Astrocyte (in vitro differentiated cells and primary cell): Measurements from ENCODE around the gene PHF21B. TPM values are rescaled to one million over a fixed set of nuclear protein-coding genes. Genes with fewer than 3 reads are reported as not detected.

ENCODE experiments used
- DNase-seq: peaks from one replicate; pipeline ENCODE4 v3.0.0-alpha.2; 2010; ENCODE audit warnings: low read depth
- FAIRE-seq: peaks from 2 replicates; lab custom pipeline; 2011; peaks lifted over from hg19 to GRCh38; lab: Jason Lieb, UNC
- H2AFZ ChIP-seq: 2 replicates; pipeline ENCODE4 v1.6.0; 2012; ENCODE audit warnings: low read depth, low read length, inconsistent platforms
- H3K27ac ChIP-seq: 2 replicates; pipeline ENCODE4 v1.5.1; 2011; ENCODE audit warnings: low read depth, low read length, inconsistent platforms
- H3K27me3 ChIP-seq: 2 replicates; pipeline ENCODE4 v1.6.0; 2011; ENCODE audit warnings: low read length, inconsistent platforms; ENCODE audit not compliant: insufficient read depth
- H3K36me3 ChIP-seq: 2 replicates; pipeline ENCODE4 v1.5.1; 2011; ENCODE audit warnings: low read length, inconsistent platforms; ENCODE audit not compliant: insufficient read depth
- H3K4me1 ChIP-seq: 2 replicates; pipeline ENCODE4 v1.5.1; 2011; ENCODE audit warnings: low read length, inconsistent platforms; ENCODE audit not compliant: insufficient read depth
- H3K4me2 ChIP-seq: 2 replicates; pipeline ENCODE4 v1.6.0; 2012; ENCODE audit warnings: low read length, inconsistent platforms
- H3K4me3 ChIP-seq: 2 replicates; pipeline ENCODE4 v1.5.1; 2011; ENCODE audit warnings: low read depth, mild to moderate bottlenecking, low read length, inconsistent platforms; ENCODE audit not compliant: insufficient read depth
- H3K79me2 ChIP-seq: 2 replicates; pipeline ENCODE4 v1.6.0; 2012; ENCODE audit warnings: mild to moderate bottlenecking, low read length, inconsistent platforms; ENCODE audit not compliant: insufficient read depth
- H3K9ac ChIP-seq: 2 replicates; pipeline ENCODE4 v1.6.0; 2012; ENCODE audit warnings: mild to moderate bottlenecking, low read length, inconsistent platforms
- H3K9me3 ChIP-seq: 2 replicates; pipeline ENCODE4 v1.5.1; 2012; ENCODE audit warnings: low read depth, mild to moderate bottlenecking, low read length, inconsistent platforms; ENCODE audit not compliant: insufficient read depth
- H4K20me1 ChIP-seq: 2 replicates; pipeline ENCODE4 v1.6.0; 2012; ENCODE audit warnings: low read length, inconsistent platforms; ENCODE audit not compliant: insufficient read depth
- H3K27ac Mint-ChIP-seq: one replicate; pipeline ENCODE4 v1.8.0; 2021; ENCODE audit warnings: mild to moderate bottlenecking, mixed read lengths; ENCODE audit not compliant: unreplicated experiment
- H3K27me3 Mint-ChIP-seq: one replicate; pipeline ENCODE4 v1.8.0; 2021; ENCODE audit warnings: low read depth, mixed read lengths; ENCODE audit not compliant: unreplicated experiment
- H3K36me3 Mint-ChIP-seq: one replicate; pipeline ENCODE4 v1.8.0; 2021; ENCODE audit warnings: low read depth, mixed read lengths; ENCODE audit not compliant: unreplicated experiment
- H3K4me1 Mint-ChIP-seq: one replicate; pipeline ENCODE4 v1.8.0; 2021; ENCODE audit warnings: low read depth, mixed read lengths; ENCODE audit not compliant: unreplicated experiment
- H3K4me3 Mint-ChIP-seq: one replicate; pipeline ENCODE4 v1.8.0; 2021; ENCODE audit warnings: mild to moderate bottlenecking, moderate library complexity, mixed read lengths; ENCODE audit not compliant: unreplicated experiment
- H3K9me3 Mint-ChIP-seq: one replicate; pipeline ENCODE4 v1.8.0; 2021; ENCODE audit warnings: mild to moderate bottlenecking, mixed read lengths; ENCODE audit not compliant: unreplicated experiment
- CTCF ChIP-seq: IDR thresholded peaks from 2 replicates; pipeline ENCODE4 v1.5.1; 2011; ENCODE audit warnings: low read depth, mild to moderate bottlenecking, inconsistent platforms, low read length, moderate library complexity; ENCODE audit not compliant: insufficient read depth
- EZH2 ChIP-seq: IDR thresholded peaks from 2 replicates; pipeline ENCODE4 v1.6.1; 2012; ENCODE audit warnings: mild to moderate bottlenecking, low read length, inconsistent platforms; ENCODE audit not compliant: insufficient read depth
- total RNA-seq: library from RNA; stranded (reverse); gene quantifications from 2 replicates; pipeline ENCODE4 v1.2.1, GENCODE V29; 2021

PHF21B gene
- total RNA-seq, 1 donor from 2014 or later = 6.3 TPM

GRCh38 chr22:45019861-45020655, 10.3 kb upstream of the PHF21B start:
- H4K20me1 ChIP-seq = no peaks in the 10 kb centered on the region
- H2AFZ ChIP-seq = no peak overlapping the region
- H3K27me3 ChIP-seq = peaks cover 15% of the 10 kb centered on the region
- H3K27me3 Mint-ChIP-seq = peaks cover 49% of the 10 kb centered on the region
- no peaks in the 10 kb centered on the region for H3K36me3 ChIP-seq
- H3K4me3 Mint-ChIP-seq = no peak overlapping the region
- H3K9me3 Mint-ChIP-seq = no peaks in the 10 kb centered on the region
- H3K9me3 ChIP-seq = no peaks in the 10 kb centered on the region
- TF ChIP-seq EZH2 (no peak), CTCF (no peak)
- H3K79me2 ChIP-seq = no peaks in the 10 kb centered on the region
- H3K4me2 ChIP-seq = no peak overlapping the region
- DNase-seq = no peak
- no peak overlapping the region for H3K27ac Mint-ChIP-seq
- no peak overlapping the region for H3K27ac ChIP-seq
- no peaks in the 10 kb centered on the region for H3K4me1 ChIP-seq
- no peaks in the 10 kb centered on the region for H3K4me1 Mint-ChIP-seq
- no peak overlapping the region for H3K9ac ChIP-seq
- no peaks in the 10 kb centered on the region for H3K36me3 Mint-ChIP-seq
- no peak overlapping the region for H3K4me3 ChIP-seq
- no peak for FAIRE-seq

- peaks cover 4% of the 10 kb centered on the region for H3K4me1 Mint-ChIP-seq
- TF ChIP-seq CTCF = no peak
- no peak for TF ChIP-seq EZH2
- H3K27me3 Mint-ChIP-seq = peaks cover 34% of the 10 kb centered on the region
- Histone ChIP-seq H4K20me1 (no peaks in the 10 kb centered on the region), H2AFZ (no peak overlapping the region), H3K27ac (no peak overlapping the region), H3K36me3 (no peaks in the 10 kb centered on the region), H3K9me3 (no peaks in the 10 kb centered on the region), H3K79me2 (no peaks in the 10 kb centered on the region), H3K4me3 (no peak overlapping the region), H3K27me3 (peaks cover 23% of the 10 kb centered on the region), H3K9ac (no peak overlapping the region), H3K4me2 (no peak overlapping the region), H3K4me1 (peaks cover 8% of the 10 kb centered on the region)
- FAIRE-seq (no peak), DNase-seq (no peak)
- H3K27ac Mint-ChIP-seq = no peak overlapping the region
- no peak overlapping the region for H3K4me3 Mint-ChIP-seq
- no peaks in the 10 kb centered on the region for H3K9me3 Mint-ChIP-seq
- H3K36me3 Mint-ChIP-seq = no peaks in the 10 kb centered on the region
Observed at GRCh38 chr22:45014654-45015053, 4.8 kb upstream of the PHF21B start.

- H3K4me1 Mint-ChIP-seq = peaks cover 4% of the 10 kb centered on the region
- Histone ChIP-seq H3K27me3 (peaks cover 27% of the 10 kb centered on the region), H2AFZ (no peak overlapping the region), H3K27ac (no peak overlapping the region), H4K20me1 (no peaks in the 10 kb centered on the region), H3K36me3 (no peaks in the 10 kb centered on the region), H3K9me3 (no peaks in the 10 kb centered on the region), H3K79me2 (no peaks in the 10 kb centered on the region), H3K4me2 (no peak overlapping the region), H3K4me3 (no peak overlapping the region), H3K4me1 (peaks cover 8% of the 10 kb centered on the region), H3K9ac (no peak overlapping the region)
- DNase-seq (no peak), FAIRE-seq (no peak)
- H3K27me3 Mint-ChIP-seq = peaks cover 27% of the 10 kb centered on the region
- no peaks in the 10 kb centered on the region for H3K36me3 Mint-ChIP-seq
- H3K27ac Mint-ChIP-seq = no peak overlapping the region
- H3K9me3 Mint-ChIP-seq = no peaks in the 10 kb centered on the region
- no peak for TF ChIP-seq CTCF
- no peak for TF ChIP-seq EZH2
- H3K4me3 Mint-ChIP-seq = no peak overlapping the region
Observed at GRCh38 chr22:45013138-45013537, 3.3 kb upstream of the PHF21B start.
